Activated CD8-positive, alpha-beta T cell treated with anti-CD3 and anti-CD28 coated beads for 36 hours (primary cell): Measurements from ENCODE around the gene GPSM1. TPM values are rescaled to one million over a fixed set of nuclear protein-coding genes. Genes with fewer than 3 reads are reported as not detected.

Experiments used
- ATAC-seq: fragments of 200-7000 bp; cut with Tn5 transposase; one replicate; pipeline ENCODE4 v1.10.0; 2021; ENCODE audit warnings: mild to moderate bottlenecking, moderate library complexity
- CTCF ChIA-PET: fragments of 350-600 bp; sonication (Branson Sonifier 250); formaldehyde crosslinking; loops from one replicate; lab custom pipeline; 2021; ENCODE audit warnings: antibody characterized with exemption; lab: Charles Lee
- POLR2A ChIA-PET: fragments of 350-600 bp; sonication (Branson Sonifier 250); formaldehyde crosslinking; loops from one replicate; lab custom pipeline; 2021; ENCODE audit warnings: antibody characterized with exemption; lab: Charles Lee
- DNase-seq: peaks from one replicate; pipeline ENCODE4 v3.0.0-alpha.2; 2020
- H3K27ac Mint-ChIP-seq: one replicate; pipeline ENCODE4 v1.8.0; 2021; ENCODE audit warnings: mild to moderate bottlenecking, mixed read lengths
- H3K27me3 Mint-ChIP-seq: one replicate; pipeline ENCODE4 v1.8.0; 2021; ENCODE audit warnings: mixed read lengths
- H3K36me3 Mint-ChIP-seq: one replicate; pipeline ENCODE4 v1.8.0; 2021; ENCODE audit warnings: low read depth, mixed read lengths
- H3K4me1 Mint-ChIP-seq: one replicate; pipeline ENCODE4 v1.8.0; 2021; ENCODE audit warnings: low read depth, mixed read lengths
- H3K4me3 Mint-ChIP-seq: one replicate; pipeline ENCODE4 v1.8.0; 2021; ENCODE audit warnings: mild to moderate bottlenecking, moderate library complexity, mixed read lengths
- H3K9me3 Mint-ChIP-seq: one replicate; pipeline ENCODE4 v1.8.0; 2021; ENCODE audit warnings: mixed read lengths
- CTCF ChIP-seq: fragments of 200-600 bp; IDR thresholded peaks from one replicate; pipeline ENCODE4 v1.8.0; 2022; ENCODE audit warnings: antibody characterized with exemption, mild to moderate bottlenecking
- intact Hi-C: fragments of 100-400 bp; cut with micrococcal nuclease; formaldehyde crosslinking; loops from one replicate; pipeline ENCODE4 v1.10.0; 2022
- total RNA-seq, 2 experiments: library from RNA; stranded (reverse); gene quantifications; one replicate each; pipeline ENCODE4 v1.2.3, GENCODE V29; 2021

The GPSM1 gene
- total RNA-seq, 2 experiments from 2014 or later = 8.8 to 10.0 TPM

- Mint-ChIP-seq H3K27me3 (no peaks in the 10 kb centered on the region), H3K9me3 (no peaks in the 10 kb centered on the region), H3K4me1 (peaks cover 3% of the 10 kb centered on the region), H3K4me3 (no peak overlapping the region), H3K27ac (no peak overlapping the region), H3K36me3 (no peaks in the 10 kb centered on the region)
- CTCF ChIA-PET = no interaction called here
- TF ChIP-seq CTCF = no peak
- ATAC-seq = no peak
- POLR2A ChIA-PET = no interaction called here
- DNase-seq = no peak
- intact Hi-C loops = no loop called here
Measured at GRCh38 chr9:136286359-136286986, 40.9 kb upstream of the GPSM1 start.

- ChIA-PET CTCF (no interaction called here), POLR2A (no interaction called here)
- Mint-ChIP-seq H3K36me3 (no peaks in the 10 kb centered on the region), H3K27me3 (no peaks in the 10 kb centered on the region), H3K9me3 (no peaks in the 10 kb centered on the region), H3K27ac (no peak overlapping the region), H3K4me3 (no peak overlapping the region), H3K4me1 (peaks cover 3% of the 10 kb centered on the region)
- intact Hi-C loops = no loop called here
- ATAC-seq (no peak), DNase-seq (no peak)
- TF ChIP-seq CTCF = no peak
Measured at GRCh38 chr9:136286987-136287379, 40.4 kb upstream of the GPSM1 start.

GRCh38 chr9:136287960-136288753 is 39.2 kb upstream of the GPSM1 start:
- ChIA-PET POLR2A (no interaction called here), CTCF (no interaction called here)
- Mint-ChIP-seq H3K4me3 (no peak overlapping the region), H3K4me1 (peaks cover 3% of the 10 kb centered on the region), H3K9me3 (no peaks in the 10 kb centered on the region), H3K27me3 (no peaks in the 10 kb centered on the region), H3K36me3 (no peaks in the 10 kb centered on the region), H3K27ac (no peak overlapping the region)
- DNase-seq (no peak), ATAC-seq (no peak)
- intact Hi-C loops = no loop called here
- no peak for TF ChIP-seq CTCF

- ChIA-PET CTCF (no interaction called here), POLR2A (no interaction called here)
- no peak overlapping the region for H3K4me3 Mint-ChIP-seq
Measured at GRCh38 chr9:136289651-136290507, 37.5 kb upstream of the GPSM1 start.

More at GRCh38 chr9:136289651-136290507, 37.5 kb upstream of the GPSM1 start:
- Mint-ChIP-seq H3K27ac (no peak overlapping the region), H3K9me3 (no peaks in the 10 kb centered on the region), H3K27me3 (no peaks in the 10 kb centered on the region), H3K4me1 (no peaks in the 10 kb centered on the region), H3K36me3 (no peaks in the 10 kb centered on the region)
- ATAC-seq (no peak), DNase-seq (no peak)
- intact Hi-C loops = no loop called here
- no peak for TF ChIP-seq CTCF
